Mesendoderm (in vitro differentiated cells): ENCODE data around the gene CLIC4.

Experiments used
- DNase-seq: peaks from one replicate; pipeline ENCODE4 v3.0.0; 2013
- H2AK5ac ChIP-seq: 2 replicates; pipeline ENCODE4 v1.6.1; 2013; ENCODE audit warnings: low read length, inconsistent platforms
- H2BK120ac ChIP-seq: 2 replicates; pipeline ENCODE4 v1.6.1; 2013; ENCODE audit warnings: low read depth, mild to moderate bottlenecking, low read length, moderate library complexity, mixed read lengths
- H2BK15ac ChIP-seq: replicated peaks from 2 replicates; pipeline ENCODE4 v1.6.1; 2013; ENCODE audit warnings: low read depth, mild to moderate bottlenecking, moderate library complexity
- H2BK5ac ChIP-seq: 2 replicates; pipeline ENCODE4 v1.6.1; 2013; ENCODE audit warnings: low read length, inconsistent platforms
- H3K18ac ChIP-seq: 2 replicates; pipeline ENCODE4 v1.6.1; 2013; ENCODE audit warnings: mild to moderate bottlenecking, low read length, mixed read lengths
- H3K23ac ChIP-seq: one replicate; pipeline ENCODE4 v1.6.1; 2013; ENCODE audit warnings: low read length
- H3K27ac ChIP-seq: 2 replicates; pipeline ENCODE4 v1.5.1; 2013; ENCODE audit warnings: low read depth, mild to moderate bottlenecking, inconsistent platforms, low read length, moderate library complexity
- H3K27me3 ChIP-seq: 2 replicates; pipeline ENCODE4 v1.6.1; 2013; ENCODE audit warnings: low read length, control low read depth, mild to moderate bottlenecking, inconsistent platforms; ENCODE audit not compliant: insufficient read depth, poor library complexity
- H3K36me3 ChIP-seq: 2 replicates; pipeline ENCODE4 v1.6.1; 2013; ENCODE audit warnings: low read length, inconsistent platforms; ENCODE audit not compliant: control insufficient read depth, insufficient read depth
- H3K4ac ChIP-seq: one replicate; pipeline ENCODE4 v1.6.1; 2013; ENCODE audit warnings: low read depth, mild to moderate bottlenecking, low read length, moderate library complexity
- H3K4me1 ChIP-seq: 2 replicates; pipeline ENCODE4 v1.6.1; 2013; ENCODE audit warnings: low read depth, low read length, inconsistent platforms; ENCODE audit not compliant: control insufficient read depth
- H3K4me2 ChIP-seq: 2 replicates; pipeline ENCODE4 v1.6.1; 2013; ENCODE audit warnings: low read length
- H3K4me3 ChIP-seq: 2 replicates; pipeline ENCODE4 v1.5.1; 2013; ENCODE audit warnings: mild to moderate bottlenecking, low read length
- H3K56ac ChIP-seq: one replicate; pipeline ENCODE4 v1.6.1; 2013; ENCODE audit warnings: low read length
- H3K79me1 ChIP-seq: 2 replicates; pipeline ENCODE4 v1.6.1; 2013; ENCODE audit warnings: low read length, inconsistent platforms
- H3K79me2 ChIP-seq: 2 replicates; pipeline ENCODE4 v1.6.1; 2013; ENCODE audit warnings: mild to moderate bottlenecking, low read length; ENCODE audit not compliant: control insufficient read depth, insufficient read depth
- H3K9ac ChIP-seq: 2 replicates; pipeline ENCODE4 v1.6.1; 2013; ENCODE audit warnings: low read length, inconsistent platforms
- H4K5ac ChIP-seq: one replicate; pipeline ENCODE4 v1.6.1; 2013; ENCODE audit warnings: low read length
- H4K8ac ChIP-seq: one replicate; pipeline ENCODE4 v1.6.1; 2013; ENCODE audit warnings: low read depth, mild to moderate bottlenecking, control low read depth, low read length, moderate library complexity
- WGBS: extraction: QIAGEN DNeasy Blood & Tissue Kit; methylation state at CpG from one replicate; pipeline ENCODE4 v1.1.7; 2013; ENCODE audit warnings: low lambda C conversion rate, missing lambda C conversion rate; ENCODE audit not compliant: insufficient coverage; ENCODE audit errors: extremely low coverage; 5-methylcytosine and 5-hydroxymethylcytosine counted together

The CLIC4 gene

DNA sequence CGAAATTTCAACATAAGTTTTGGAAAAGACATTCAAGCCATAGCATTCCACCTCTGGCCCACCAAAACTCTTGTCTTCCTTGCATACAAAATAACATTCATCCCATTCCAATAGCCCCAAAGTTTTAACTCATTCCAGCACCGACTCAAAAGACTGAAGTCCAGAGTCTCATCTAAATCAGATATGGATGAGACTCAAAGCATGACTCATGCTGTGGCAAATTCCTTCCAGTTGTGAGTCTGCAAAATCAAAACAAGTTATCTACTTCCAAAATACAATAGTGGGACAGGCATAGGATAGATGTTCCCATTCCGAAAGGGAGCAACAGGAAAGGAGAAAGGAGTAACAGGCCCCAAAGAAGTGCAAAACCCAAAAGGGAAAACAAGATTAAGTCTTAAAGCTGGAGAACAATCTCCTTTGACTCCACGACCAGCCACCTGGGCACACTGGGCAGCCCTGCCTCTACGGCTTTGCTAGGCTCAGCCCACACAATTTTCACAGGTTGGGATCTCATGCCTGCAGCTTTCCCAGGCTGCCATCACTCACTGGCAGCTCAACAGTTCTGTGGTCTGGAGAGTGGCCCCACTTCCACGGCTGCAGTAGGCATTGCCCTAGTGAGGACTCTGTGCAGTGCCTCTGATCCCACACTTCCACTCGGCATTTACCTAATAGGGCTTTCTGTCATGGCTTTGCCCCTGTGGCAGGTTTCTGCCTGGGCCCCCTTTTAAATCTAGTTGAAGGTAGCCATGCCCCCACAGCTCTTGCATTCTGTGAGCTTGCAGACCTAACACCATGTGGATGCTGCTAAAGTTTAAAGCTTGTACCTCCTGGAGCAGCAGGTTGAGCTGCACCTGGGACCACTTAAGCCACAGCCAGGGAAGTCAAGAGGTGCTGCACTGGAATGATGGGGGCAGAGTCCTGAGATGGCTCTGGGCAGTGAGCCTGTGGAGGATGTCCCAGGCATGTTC, 133.8 kb downstream of the CLIC4 start:
- H3K56ac ChIP-seq = no peak overlapping the region
- H3K4me2 ChIP-seq = no peak overlapping the region
- no peaks in the 10 kb centered on the region for H3K36me3 ChIP-seq
- DNase-seq = no peak
- H2BK120ac ChIP-seq = no peak overlapping the region
- H2BK15ac ChIP-seq = no peak overlapping the region
- H2AK5ac ChIP-seq = no peak overlapping the region
- no peak overlapping the region for H3K9ac ChIP-seq
- no peaks in the 10 kb centered on the region for H3K79me1 ChIP-seq
- no peak overlapping the region for H3K23ac ChIP-seq
- H3K4me1 ChIP-seq = peaks cover 3% of the 10 kb centered on the region
- H3K4ac ChIP-seq = no peak overlapping the region
- WGBS = no CpG with 5 or more reads among the region's 7 CpGs
- H4K5ac ChIP-seq = no peak overlapping the region
- no peaks in the 10 kb centered on the region for H3K27me3 ChIP-seq
- H3K79me2 ChIP-seq = no peaks in the 10 kb centered on the region
- no peak overlapping the region for H3K4me3 ChIP-seq
- H3K18ac ChIP-seq = no peak overlapping the region
- H4K8ac ChIP-seq = no peak overlapping the region
- H3K27ac ChIP-seq = no peak overlapping the region
- H2BK5ac ChIP-seq = no peak overlapping the region

DNA sequence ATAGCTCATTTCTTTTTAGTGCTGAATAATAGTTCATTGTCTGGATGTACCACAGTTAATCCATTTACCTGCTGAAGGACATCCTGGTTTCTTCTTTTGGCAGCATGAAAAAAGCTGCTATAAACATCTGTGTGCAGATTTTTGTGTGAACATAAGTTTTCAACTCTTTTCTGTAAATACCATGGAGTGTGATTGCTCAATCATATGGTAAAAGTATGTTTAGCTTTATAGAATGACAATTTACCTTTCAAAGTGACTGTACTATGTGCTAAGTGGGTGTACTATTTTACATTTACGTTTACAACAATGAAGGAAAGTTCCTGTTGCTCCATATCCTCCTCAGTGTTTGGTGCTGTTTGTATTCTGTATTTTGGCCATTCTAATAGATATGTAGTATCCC, 135.8 kb downstream of the CLIC4 start:
- H3K18ac ChIP-seq = no peak overlapping the region
- no CpG with 5 or more reads among the region's 1 CpG for WGBS
- DNase-seq = no peak

DNA sequence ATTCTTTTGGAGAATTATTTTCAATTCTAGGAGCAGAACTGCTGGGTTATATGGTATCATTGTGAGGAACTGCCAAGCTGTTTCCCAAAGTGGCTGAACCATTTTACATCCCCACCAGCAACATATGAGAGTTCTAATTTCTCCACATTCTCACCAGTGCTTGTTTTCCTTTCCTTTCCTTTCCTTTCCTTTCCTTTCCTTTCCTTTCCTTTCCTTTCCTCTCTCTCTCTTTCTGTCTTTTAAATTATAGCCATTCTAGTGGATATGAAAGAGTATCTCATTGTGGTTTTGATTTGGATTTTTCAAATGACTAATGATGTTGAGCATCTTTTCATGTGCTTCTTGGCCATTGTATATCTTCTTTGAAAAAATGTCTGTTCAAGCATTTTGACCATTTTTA, 139.5 kb downstream of the CLIC4 start:
- DNase-seq = no peak
- no peak overlapping the region for H3K56ac ChIP-seq
- no peak overlapping the region for H3K27ac ChIP-seq
- H4K5ac ChIP-seq = no peak overlapping the region
- H3K79me1 ChIP-seq = no peaks in the 10 kb centered on the region
- H2AK5ac ChIP-seq = no peak overlapping the region
- no peak overlapping the region for H2BK5ac ChIP-seq
- no peaks in the 10 kb centered on the region for H3K27me3 ChIP-seq
- no peak overlapping the region for H3K18ac ChIP-seq
- H3K4ac ChIP-seq = no peak overlapping the region
- no peaks in the 10 kb centered on the region for H3K79me2 ChIP-seq
- H3K4me1 ChIP-seq = no peaks in the 10 kb centered on the region
- H2BK15ac ChIP-seq = no peak overlapping the region
- no peak overlapping the region for H3K9ac ChIP-seq
- no peak overlapping the region for H3K4me2 ChIP-seq
- no peak overlapping the region for H4K8ac ChIP-seq
- no peak overlapping the region for H2BK120ac ChIP-seq
- H3K36me3 ChIP-seq = no peaks in the 10 kb centered on the region
- no peak overlapping the region for H3K4me3 ChIP-seq
- H3K23ac ChIP-seq = no peak overlapping the region

More for the DNA sequence above, 135.8 kb downstream of the CLIC4 start:
- Histone ChIP-seq H3K79me2 (no peaks in the 10 kb centered on the region), H3K27ac (no peak overlapping the region), H3K23ac (no peak overlapping the region), H3K4me3 (no peak overlapping the region), H2BK5ac (no peak overlapping the region), H4K8ac (no peak overlapping the region), H2AK5ac (no peak overlapping the region), H3K9ac (no peak overlapping the region), H3K4me2 (no peak overlapping the region), H3K4ac (no peak overlapping the region), H2BK120ac (no peak overlapping the region), H3K36me3 (no peaks in the 10 kb centered on the region), H4K5ac (no peak overlapping the region), H3K79me1 (no peaks in the 10 kb centered on the region), H3K56ac (no peak overlapping the region), H3K27me3 (no peaks in the 10 kb centered on the region), H3K4me1 (peaks cover 3% of the 10 kb centered on the region), H2BK15ac (no peak overlapping the region)

DNA sequence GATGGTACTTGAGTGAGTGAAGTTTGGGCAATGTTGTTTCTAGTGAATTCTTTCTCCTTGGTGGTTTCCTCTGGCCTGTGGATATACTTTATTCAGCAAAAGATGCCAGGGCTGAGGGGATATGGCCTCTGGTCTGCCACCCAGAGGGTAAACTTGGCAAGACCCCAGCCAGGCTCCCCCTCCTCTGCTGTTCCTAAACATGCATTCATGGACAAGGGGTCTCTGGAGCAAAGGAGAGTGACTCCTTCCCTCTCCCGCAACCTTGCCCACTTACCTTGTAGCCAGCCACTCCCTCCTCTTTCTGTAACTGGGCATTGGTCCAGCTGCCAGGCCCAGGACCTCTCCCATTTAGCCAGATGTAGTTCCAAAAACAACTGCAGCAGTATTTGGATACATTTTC, 141.0 kb downstream of the CLIC4 start:
- no peak overlapping the region for H2BK120ac ChIP-seq
- H2BK15ac ChIP-seq = no peak overlapping the region
- no peak overlapping the region for H3K4me3 ChIP-seq
- H2BK5ac ChIP-seq = no peak overlapping the region
- no peak overlapping the region for H4K5ac ChIP-seq
- no peaks in the 10 kb centered on the region for H3K79me2 ChIP-seq
- H3K4me1 ChIP-seq = no peaks in the 10 kb centered on the region
- no peak overlapping the region for H3K4me2 ChIP-seq
- no peaks in the 10 kb centered on the region for H3K36me3 ChIP-seq
- no peak overlapping the region for H3K9ac ChIP-seq
- no peak for DNase-seq
- no peak overlapping the region for H4K8ac ChIP-seq
- no peak overlapping the region for H3K18ac ChIP-seq
- no peak overlapping the region for H3K27ac ChIP-seq
- H2AK5ac ChIP-seq = no peak overlapping the region
- no peaks in the 10 kb centered on the region for H3K79me1 ChIP-seq
- H3K4ac ChIP-seq = no peak overlapping the region
- no peak overlapping the region for H3K23ac ChIP-seq
- no CpG with 5 or more reads among the region's 1 CpG for WGBS
- H3K56ac ChIP-seq = no peak overlapping the region
- no peaks in the 10 kb centered on the region for H3K27me3 ChIP-seq

DNA sequence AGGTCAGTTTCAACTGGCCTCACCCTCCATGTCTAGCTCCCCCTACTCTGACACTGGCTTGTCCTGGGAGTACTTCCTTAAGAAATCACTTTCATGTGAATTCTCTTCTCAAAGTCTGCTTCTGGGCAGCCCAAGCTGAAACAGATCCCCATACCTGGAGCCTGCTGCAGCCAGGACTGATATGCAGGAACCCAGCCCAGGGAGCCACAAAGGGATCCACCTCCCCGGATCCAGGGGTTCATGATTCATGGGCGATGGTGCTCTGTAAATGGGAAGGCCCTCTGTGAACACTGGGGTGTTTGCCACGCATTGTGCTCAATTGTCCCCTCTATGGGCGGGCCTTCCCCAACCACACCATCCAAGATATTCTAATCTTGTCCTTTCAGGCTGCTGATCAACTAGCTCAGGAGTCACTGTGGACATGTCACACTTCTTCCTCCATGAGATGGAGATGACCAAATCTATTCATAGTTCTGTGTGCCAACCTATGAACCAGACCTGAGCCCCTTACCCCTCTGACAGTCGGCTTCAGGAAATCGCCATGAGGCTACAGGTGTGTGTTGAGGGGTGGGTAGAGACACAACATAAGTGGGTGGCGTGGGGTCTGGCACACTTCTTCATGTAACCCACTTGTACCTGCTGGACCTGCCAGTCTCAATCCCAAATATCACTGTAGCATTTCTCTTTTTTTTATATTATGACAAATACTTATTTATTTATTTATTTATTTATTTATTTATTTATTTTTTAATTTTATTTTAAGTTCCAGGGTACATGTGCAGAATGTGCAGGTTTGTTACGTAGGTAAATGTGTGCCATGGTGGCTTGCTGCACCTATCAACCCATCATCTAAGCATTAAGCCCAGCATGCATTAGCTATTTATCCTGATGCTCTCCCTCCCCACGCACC, 143.1 kb downstream of the CLIC4 start:
- no peak overlapping the region for H3K9ac ChIP-seq
- H3K4me3 ChIP-seq = no peak overlapping the region
- no peaks in the 10 kb centered on the region for H3K4me1 ChIP-seq
- H3K4me2 ChIP-seq = no peak overlapping the region
- no peak overlapping the region for H2BK5ac ChIP-seq
- H3K79me2 ChIP-seq = no peaks in the 10 kb centered on the region
- H3K36me3 ChIP-seq = no peaks in the 10 kb centered on the region
- no peak overlapping the region for H3K18ac ChIP-seq
- no peak for DNase-seq
- no peak overlapping the region for H4K8ac ChIP-seq
- H2BK15ac ChIP-seq = no peak overlapping the region
- no peak overlapping the region for H3K56ac ChIP-seq
- no peak overlapping the region for H2AK5ac ChIP-seq
- no peaks in the 10 kb centered on the region for H3K27me3 ChIP-seq
- no CpG with 5 or more reads among the region's 9 CpGs for WGBS
- no peak overlapping the region for H4K5ac ChIP-seq
- no peak overlapping the region for H2BK120ac ChIP-seq
- H3K23ac ChIP-seq = no peak overlapping the region
- no peak overlapping the region for H3K27ac ChIP-seq
- no peaks in the 10 kb centered on the region for H3K79me1 ChIP-seq
- no peak overlapping the region for H3K4ac ChIP-seq
